ENCODE results near the gene SPO11.

SPO11 gene

DNA sequence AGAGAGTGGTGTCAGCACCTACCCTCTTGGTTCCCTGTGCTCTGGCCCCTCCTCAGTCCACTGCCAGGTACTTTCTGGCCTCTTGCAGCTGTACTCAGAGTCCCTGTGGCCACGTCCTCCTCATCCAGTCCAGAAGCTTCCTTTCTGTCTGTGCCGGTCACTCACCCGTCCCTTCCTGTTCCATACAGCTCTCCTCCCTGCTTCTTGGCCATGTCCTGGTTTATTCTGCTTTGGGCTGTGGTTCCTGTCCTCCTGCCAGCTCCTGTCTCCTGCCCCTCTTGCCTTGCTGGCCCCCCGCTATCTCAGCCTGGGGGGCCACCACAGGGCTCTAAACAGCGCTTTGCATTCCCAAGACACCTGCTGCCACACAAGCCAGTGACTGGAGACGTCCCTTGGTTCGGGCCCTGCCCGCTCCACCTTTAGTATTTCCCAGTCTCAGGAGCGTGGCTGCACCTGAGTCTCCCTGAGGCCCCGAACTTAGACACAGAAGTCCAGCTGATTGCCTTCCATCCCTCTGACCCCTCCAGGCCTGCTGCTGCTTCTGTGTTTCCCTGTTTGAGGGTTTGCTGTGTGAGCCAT, 46.1 kb downstream of the SPO11 start:
- DNase-seq (ENCODE audit: low spot score), result no peak

- no peak for DNase-seq (ENCODE audit: low spot score)
Observed at GRCh38 chr20:57377350-57377749, 47.7 kb downstream of the SPO11 start.

DNA sequence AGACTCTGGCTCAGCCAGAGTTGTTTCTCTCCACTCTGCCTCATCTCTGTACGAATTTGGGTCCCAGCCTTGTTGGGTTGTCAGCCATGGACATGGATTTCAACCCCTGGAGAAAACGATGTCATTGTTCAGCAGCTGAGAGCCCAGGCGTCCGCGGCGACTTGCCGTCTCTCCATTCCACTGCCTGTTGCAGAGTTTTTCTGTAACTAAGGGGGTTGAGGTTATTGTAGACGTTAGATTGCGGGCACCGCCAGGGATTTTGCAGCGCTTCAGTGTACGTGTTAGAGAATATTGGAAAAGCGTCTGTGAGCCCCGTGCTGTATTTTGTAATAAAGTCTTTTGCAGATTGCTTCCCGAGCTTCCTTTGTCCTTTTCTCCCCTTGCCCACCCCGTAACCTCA, 48.5 kb downstream of the SPO11 start:
- no peak for DNase-seq (ENCODE audit: low spot score)

DNA sequence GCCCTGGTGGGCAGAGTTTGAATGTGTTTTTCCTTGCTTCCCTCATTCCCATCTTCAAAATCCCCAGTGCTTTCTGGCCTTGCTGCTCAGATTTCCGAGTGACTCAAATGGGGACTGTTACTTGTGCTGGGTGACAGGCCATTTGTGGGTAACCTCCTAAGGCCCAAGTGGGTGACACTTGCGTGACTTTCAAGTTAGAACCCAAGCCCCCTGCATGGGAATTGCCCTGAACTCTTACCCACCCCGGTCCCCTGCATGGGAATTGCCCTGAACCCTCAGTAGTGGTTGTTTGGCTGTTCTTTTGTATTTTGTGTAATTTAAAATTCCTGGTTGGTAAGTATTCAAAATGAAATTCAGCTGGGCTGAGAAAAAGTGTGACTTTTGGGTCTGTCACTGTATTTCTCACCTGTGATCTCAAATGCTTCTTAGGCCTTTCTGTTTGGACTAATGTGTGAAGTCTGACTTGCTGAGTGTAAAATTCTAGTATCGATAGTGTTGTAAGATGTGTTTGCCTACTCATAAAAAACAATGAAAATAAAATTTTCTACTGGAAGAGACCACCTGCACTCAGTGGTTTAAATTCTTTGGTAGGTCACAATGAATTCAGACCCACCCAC, 49.2 kb downstream of the SPO11 start:
- no peak for DNase-seq (ENCODE audit: low spot score)

DNA sequence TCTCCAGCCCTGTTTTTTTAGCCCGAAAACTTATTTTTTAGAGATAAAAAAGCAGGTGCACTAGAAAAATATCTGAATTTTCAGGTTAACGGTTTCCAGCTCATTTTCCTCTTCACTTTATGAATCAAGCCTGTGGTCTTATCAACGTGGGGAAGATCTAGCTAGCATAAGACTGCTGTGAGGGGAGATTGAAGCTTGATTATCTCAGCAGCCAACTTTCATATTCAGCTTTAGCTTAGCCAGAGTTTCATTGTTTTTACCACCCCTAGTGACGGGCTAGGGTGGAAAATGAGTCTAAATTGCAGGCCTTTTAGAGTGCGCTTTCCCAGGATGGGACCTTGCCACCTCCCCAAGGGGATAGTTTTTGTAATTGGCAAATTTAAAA, 49.7 kb downstream of the SPO11 start:
- no peak for DNase-seq (ENCODE audit: low spot score)

DNA sequence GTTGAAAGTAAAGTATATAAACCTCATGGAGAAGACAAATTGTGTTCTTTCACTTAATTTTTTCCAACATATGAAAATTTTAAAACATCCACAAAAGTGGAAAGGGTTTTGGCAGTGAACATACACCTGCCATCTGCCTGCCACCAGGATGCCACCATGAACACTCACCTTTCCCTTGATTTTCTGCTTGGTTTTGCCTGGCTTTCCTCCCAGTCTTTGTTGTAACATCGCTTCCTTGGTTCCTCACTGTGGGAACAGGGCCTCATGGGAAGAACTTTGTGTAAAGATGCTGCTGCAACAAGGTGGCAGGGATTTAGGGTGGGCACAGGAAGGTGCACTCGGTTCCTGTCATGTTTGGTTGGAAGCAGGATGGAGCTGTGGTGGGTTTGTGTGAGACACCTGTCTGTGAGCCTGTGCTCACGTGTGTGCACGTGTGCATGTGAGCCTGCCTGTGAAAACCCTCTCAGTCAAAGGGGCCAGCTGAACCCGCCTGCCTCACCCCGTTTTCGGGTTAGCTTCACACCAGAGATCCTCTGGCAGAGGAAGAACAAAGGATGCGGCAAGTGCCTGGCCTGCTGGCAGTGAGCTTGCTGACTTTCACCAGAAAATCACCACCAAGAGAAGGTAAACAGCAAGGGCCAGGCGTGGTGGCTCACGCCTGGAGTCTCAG, 50.6 kb downstream of the SPO11 start:
- DNase-seq (ENCODE audit: low spot score), result no peak

DNA sequence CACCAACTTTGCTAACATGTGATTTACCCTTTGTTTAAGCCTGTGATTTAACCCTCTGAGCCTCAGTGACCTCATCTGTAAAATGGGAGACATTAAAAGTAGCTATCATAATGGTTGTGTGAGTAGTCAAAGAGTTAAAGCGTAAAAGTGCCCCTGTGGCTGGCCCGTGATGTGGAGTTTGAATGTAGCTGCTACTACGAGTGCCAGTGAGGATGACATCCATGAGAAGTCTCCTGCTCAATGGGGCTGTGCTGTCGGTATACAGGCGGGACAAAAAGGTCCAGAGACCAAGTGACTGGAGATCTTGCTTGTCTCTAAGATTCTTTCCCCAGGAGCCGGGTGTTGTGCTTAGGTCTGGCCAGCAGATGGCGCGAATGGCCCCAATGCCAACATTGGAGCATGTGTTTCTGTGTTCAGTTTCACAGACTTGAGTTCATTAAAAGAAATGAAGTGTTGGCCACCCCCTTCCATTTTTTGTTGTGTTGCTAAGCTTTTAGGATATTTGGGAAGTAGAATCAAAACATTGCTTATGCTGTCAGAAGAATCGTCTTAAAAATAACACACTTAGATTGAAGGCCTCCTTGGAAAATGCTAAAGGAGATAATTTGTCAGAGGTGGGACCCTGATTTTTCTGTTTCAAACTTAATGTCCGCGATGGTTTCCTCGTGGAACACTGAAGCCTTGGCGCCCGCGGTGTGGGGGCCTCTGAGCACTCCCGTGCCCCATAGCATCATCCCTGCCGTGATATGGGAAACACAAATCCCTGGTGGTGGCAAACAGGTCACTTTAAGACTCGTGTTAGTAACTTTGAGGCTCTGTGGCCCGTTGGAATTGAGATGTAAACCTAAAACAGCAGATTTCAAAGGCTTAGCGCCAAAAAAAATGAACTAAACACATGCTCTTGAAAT, 52.2 kb downstream of the SPO11 start:
- peak; percentile 73 for DNase-seq (ENCODE audit: low spot score)

GRCh38 chr20:57382516-57382915, 52.9 kb downstream of the SPO11 start:
- DNase-seq (ENCODE audit: low spot score), result no peak

DNA sequence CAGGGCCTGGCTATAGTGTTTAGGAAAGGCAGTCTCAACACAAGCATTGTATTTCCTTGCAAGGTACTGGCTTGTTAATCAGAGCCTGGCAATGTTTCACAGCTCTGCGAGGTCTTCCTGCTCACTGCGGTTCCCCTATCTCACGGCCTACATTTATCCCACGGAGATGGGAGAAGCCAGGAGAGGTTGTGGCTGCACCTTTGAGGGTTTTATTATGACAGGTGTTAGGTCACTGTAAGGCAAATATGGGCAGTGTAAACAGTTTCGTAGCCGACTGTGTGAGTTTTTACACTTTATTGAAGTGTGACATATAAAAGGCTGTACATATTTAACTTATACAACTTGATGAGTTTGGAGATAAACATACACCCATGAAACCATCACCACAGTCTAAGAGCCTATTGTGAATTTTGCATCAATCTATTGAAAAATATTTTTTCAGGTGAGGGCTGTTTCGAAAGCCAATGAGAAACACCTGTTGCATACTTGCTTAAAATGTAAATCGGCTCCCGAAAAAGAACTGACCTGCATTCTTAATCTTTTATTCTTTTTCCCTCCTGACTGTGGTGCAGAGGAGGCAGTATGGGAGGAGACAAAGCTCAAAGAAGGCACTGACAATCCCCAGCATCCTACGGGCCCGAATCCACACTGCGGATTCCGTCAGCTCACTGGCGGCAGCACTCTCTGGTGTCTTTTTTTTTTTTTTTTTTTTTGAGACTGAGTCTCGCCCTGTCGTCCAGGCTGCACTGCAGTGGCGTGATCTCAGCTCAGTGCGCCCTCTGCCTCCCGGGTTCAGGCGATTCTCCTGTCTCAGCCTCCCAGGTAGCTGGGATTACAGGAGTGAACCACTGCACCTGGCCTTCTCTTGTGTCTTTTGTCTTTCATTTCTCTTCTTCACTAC, 54.1 kb downstream of the SPO11 start:
- no peak for DNase-seq (ENCODE audit: low spot score)

GRCh38 chr20:57384486-57384885, 54.9 kb downstream of the SPO11 start:
- no peak for DNase-seq (ENCODE audit: low spot score)

DNA sequence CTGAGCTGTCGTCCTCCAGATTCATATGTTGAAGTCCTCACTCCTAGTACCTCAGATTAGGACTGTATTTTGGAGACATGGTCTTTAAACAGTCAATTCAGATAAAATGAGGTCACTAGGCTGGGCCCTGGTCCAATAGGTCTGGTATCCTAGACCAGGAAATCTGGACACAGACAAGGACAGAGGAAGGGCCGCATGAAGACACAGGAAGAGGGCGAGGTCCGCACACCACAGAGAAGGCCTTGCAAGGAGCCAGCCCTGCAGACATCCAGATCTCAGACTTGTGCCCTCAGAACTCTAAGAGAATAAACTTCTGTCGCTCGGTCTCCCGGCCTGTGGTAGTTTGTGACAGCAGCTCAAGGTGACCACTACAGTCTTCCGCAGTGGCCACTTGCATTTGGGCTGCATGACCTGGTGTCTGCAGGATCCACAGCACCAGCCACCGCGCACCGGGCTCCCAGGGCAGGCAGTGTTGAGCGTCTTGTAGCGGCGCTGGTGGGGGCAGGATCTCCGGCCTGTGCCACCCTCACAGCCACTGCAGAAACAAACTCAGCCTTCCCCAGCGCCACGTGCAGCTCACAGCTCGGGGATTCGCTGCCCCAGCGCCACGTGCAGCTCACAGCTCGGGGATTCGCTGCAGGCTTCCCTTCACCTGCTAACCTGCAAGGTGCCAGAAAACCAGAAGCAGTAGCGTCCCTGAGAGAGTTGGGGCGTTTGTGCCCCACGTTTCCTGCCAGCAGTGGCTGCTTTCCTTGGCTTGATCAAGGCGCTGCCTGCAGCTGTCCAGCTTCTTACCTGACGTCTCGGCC, 55.6 kb downstream of the SPO11 start:
- DNase-seq (ENCODE audit: low spot score), result no peak

GRCh38 chr20:57385940-57386339, 56.3 kb downstream of the SPO11 start:
- DNase-seq (ENCODE audit: low spot score), result no peak

GRCh38 chr20:57386762-57387161, 57.2 kb downstream of the SPO11 start:
- no peak for DNase-seq (ENCODE audit: low spot score)

- DNase-seq (ENCODE audit: low spot score), result no peak
Observed at GRCh38 chr20:57387463-57387862, 57.9 kb downstream of the SPO11 start.

DNA sequence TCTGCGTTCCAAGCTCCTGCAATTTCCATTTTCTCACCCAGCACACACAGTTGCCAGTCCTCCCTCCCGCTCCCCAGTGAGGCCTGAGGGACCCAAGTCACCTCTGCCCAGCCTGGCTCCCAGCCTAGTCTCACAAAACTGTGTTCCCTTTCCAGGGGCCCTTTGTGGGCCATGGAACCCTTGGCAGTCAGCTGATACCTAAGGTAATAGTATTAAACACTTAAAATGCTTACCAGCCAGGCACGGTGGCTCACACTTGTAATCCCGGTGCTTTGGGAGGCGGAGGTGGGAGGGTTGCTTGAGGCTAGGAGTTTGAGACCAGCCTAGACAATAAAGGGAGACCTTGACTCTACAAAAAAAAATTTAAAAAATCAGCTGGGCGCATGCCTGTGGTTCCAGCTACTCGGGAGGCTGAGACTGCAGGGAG, 58.4 kb downstream of the SPO11 start:
- DNase-seq (ENCODE audit: low spot score), result peak; percentile 40

DNA sequence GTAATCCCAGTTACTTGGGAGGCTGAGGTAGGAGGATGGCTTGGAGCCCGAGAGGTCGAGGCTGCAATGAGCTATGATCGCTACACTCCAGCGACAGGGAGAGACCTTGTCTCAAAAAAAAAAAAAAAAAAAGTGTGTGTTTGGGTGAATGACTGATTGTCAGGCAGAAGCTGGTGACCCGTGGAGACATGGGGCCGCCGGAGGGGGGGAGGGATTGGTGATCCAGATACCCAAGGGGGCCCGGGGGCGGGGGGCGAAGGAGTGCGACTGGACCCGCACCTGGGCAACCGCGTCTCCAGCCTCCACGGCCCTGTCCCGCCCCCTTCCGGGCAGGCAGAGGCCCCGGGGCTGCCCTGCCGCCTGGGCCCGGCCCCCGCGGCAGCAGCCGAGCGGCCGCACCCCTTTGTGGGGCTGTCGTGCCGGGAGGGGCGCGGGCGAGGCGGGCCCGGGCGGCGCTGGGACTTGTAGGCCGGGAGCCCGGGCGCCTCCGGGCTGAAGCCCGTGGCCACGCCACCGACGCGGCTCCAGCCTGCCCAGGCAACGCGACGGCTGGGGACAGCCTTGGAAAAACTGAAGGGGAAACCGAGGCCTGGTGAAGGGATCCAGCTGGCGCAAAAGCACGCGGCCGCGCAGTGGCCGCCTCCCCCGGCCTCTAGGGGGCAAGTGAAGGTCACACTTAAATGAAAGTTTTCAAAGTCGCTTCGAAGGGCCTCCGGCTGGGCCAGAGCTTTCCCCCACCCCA, 59.5 kb downstream of the SPO11 start:
- DNase-seq (ENCODE audit: low spot score), result peak; percentile 80

- peak; percentile 7 for DNase-seq (ENCODE audit: low spot score)
Observed at GRCh38 chr20:57389695-57390603, 60.3 kb downstream of the SPO11 start.

DNA sequence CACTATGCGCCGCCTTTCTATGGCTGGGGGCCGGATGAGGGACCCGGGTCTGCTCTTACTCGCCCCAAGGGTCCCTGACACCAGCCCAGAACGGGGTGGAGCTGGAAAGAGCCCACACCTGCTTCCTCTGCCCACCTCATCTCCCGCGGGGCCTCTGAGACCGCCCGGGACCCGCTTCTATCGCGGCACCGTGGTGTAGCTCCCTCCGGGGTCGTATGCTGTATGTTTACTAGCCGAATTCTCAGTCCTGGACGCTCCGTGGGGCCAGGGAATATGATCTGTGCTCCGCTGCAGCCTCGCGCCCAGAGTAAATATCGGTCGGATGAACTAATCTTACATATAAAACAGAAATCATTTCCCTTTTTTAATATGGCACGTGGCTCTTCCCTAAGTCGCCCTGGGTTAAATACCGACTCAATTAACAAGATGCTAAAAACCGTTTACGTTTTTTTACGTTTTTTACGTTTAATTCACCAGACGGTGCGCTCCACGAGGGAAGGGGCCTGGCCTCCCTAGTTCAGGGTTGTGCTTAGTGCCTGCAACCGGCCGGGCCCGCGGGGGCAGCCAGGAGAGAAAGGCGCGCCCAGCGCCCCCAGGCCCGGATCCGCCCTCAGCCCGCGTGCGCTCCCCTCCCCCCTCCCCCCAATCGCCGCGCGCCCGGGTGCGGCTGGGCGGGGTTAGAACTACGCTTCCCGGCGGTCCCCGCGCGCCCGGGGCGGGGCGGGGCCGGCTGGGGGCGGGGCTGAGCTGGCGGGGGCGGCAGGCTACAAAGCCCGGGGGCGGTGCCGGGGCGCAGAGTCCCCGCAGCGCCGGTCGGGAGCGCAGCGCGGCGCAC, 61.2 kb downstream of the SPO11 start, which contains the start of gene RBM38:
TSS of gene RBM38 (plus strand) at position 793 of the 835 bp plus-strand sequence. CDS start 186 bp downstream, outside the sequence.
- peak; percentile 78 for DNase-seq (ENCODE audit: low spot score)

Data from globus pallidus (tissue), 1 donor.